ENCODE measurements around the gene HPGDS. TPM values are rescaled to one million over a fixed set of nuclear protein-coding genes. Genes with fewer than 3 reads are reported as not detected.
"Not testable (repeated sequence)": the region's sequence is repeated elsewhere in the genome, so short reads cannot be mapped to it uniquely, and the experiment has no call there.

Gene HPGDS
- total RNA-seq, 1 experiment from 2014 or later, result not detected

- no peak for DNase-seq (ENCODE audit: low read depth)
These were observed 15.0 kb upstream of the HPGDS start for GRCh38 chr4:94357624-94358023.

DNA sequence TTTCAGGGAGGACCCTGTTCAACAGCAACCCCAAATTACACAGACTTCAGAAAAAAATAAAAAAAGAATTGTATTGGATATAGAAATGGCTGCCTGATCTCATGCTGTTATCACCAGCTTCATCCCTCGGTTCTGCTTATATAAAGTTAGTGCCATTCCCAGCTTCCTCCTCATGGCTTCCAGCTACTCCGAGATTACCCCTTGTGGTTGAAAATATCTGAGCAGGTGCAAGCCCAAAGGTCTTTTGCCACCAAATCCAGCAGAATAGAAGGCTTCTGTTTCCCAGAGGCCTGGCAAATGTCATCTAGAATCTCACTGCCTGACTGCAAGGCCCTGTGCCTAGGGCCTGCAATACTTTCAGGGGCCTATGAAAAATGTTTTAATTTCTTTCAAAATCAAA lies 13.8 kb upstream of the HPGDS start:
- DNase-seq (ENCODE audit: low read depth), result no peak

GRCh38 chr4:94354474-94354896 lies 11.8 kb upstream of the HPGDS start:
- no peak for DNase-seq (ENCODE audit: low read depth)

- no peak for DNase-seq (ENCODE audit: low read depth)
These were observed 10.4 kb upstream of the HPGDS start for GRCh38 chr4:94352996-94353395.

- DNase-seq (ENCODE audit: low read depth), result no peak
These were observed 9.5 kb upstream of the HPGDS start for GRCh38 chr4:94352163-94352562.

DNA sequence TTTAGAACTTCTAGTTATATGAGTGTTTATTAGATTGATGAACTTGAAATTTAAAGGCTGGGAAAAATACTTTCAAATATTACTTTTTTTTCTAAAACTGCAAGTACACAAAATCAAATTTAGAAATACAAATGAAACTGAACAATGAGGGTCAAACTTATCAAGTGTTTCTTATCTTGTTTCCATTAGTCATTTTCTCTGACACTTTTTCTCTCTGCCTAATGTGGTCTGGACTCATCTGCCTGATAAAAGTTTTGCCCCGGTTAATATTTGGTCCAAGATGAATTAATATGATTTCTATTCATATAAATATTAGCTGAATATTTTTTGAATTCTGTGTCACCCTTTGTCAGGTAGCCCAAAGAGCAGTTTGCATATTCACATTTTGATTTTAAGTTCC lies 8.7 kb upstream of the HPGDS start:
- no peak for DNase-seq (ENCODE audit: low read depth)

DNA sequence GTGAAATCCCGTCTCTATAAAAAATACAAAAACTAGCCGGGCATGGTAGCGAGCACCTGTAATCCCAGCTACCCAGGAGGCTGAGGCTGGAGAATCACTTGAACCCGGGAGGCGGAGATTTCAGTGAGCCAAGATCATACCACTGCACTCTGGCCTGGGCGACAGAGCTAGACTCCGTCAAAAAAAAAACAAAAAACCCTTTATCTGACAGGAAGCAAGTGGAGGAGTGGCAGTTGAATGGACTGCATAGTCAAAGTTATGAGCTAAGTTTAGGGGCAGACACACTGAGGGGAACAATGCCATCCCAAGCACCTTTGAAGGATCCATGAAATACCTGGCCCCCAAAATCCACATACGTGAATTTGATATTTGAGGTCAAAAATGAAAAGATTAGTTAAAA lies 7.5 kb upstream of the HPGDS start:
- no peak for DNase-seq (ENCODE audit: low read depth)

DNA sequence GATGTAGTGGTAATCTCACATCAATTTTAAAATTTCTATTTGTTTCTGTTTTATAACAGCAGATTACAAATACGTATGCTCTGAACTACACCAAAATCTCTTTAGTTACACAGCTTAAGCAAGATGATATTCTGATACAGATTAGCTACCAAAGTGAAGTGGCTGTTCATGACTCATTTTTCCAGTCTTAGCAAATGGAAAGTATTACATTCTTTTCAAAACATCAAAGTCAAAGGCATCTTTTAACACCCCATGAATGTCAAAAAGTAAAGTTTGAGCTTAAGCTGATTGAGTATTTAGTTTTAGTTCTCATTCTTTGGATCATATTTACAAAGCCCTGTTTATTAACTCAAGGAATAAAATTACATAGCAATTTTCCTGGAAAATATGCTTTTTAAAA lies 6.6 kb upstream of the HPGDS start:
- no peak for DNase-seq (ENCODE audit: low read depth)

DNA sequence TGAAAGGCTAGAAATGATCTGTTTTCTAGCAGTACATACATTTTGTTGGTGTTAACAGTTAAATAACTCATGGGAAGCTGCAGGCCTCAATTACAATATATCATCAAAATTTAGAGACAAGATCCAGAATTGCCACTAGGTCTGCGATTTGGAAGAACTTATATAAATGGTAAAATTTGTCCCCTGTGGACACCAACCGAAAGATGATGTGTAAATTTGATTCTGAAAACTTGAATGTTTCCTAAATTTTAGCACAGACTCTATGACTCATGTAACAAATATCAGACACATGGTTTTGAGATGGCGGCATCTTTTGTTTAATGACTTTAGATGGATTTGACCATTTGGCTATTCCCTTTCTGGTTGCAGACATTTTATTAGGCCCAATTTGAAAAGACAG lies 6.0 kb upstream of the HPGDS start:
- no peak for DNase-seq (ENCODE audit: low read depth)

- no peak for DNase-seq (ENCODE audit: low read depth)
These were observed 3.9 kb upstream of the HPGDS start for GRCh38 chr4:94346541-94346940.

DNA sequence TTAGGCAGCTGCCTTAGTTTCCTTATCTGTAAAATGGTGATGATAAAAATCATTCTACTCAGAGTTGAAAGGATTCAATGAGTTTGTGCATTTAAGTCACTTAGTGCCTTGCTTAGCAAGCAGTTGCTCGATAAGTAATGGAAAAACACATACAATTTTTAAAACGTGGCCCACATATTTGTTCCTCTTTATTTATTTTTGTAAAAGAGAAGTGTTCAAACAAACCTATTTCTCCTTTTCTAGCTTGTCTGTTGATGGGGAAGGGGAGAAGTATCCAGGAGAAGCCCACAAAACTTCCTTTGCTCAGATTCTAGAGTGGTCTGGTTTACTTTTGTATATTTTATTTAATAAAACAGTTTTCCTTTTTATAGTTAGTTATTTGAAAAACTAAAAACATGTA lies 3.3 kb upstream of the HPGDS start:
- DNase-seq (ENCODE audit: low read depth), result no peak

- DNase-seq (ENCODE audit: low read depth), result no peak
These were observed 2.6 kb upstream of the HPGDS start for GRCh38 chr4:94345266-94345665.

GRCh38 chr4:94344457-94344856 lies 1.8 kb upstream of the HPGDS start:
- DNase-seq (ENCODE audit: low read depth), result no peak

GRCh38 chr4:94341481-94342370 lies 910 bp downstream of the HPGDS start:
- no peak for DNase-seq (ENCODE audit: low read depth)

DNA sequence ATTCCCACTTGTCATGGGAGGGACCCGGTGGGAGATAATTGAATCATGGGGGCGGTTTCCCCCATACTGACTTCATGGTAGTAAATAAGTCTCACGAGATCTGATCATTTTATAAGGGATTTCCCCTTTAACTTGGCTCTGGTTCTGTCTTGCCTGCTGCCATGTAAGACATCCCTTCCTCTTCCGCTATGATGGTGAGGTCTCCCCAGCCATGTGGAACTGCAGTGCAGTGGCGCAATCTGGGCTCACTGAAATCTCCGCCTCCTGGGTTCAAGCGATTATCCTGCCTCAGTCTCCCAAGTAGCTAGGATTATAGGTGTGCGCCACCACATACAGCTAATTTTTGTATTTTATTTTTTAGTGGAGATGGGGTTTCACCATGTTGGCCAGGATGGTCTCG lies 2.9 kb downstream of the HPGDS start:
- DNase-seq (ENCODE audit: low read depth), result no peak

- DNase-seq (ENCODE audit: low read depth), result no peak
These were observed 3.8 kb downstream of the HPGDS start for GRCh38 chr4:94338681-94339351.

GRCh38 chr4:94336791-94337190 lies 5.8 kb downstream of the HPGDS start:
- not testable (repeated sequence) for DNase-seq (ENCODE audit: low read depth)

- no peak for DNase-seq (ENCODE audit: low read depth)
These were observed 6.3 kb downstream of the HPGDS start for GRCh38 chr4:94336303-94336702.

GRCh38 chr4:94334962-94335361 lies 7.7 kb downstream of the HPGDS start:
- no peak for DNase-seq (ENCODE audit: low read depth)

DNA sequence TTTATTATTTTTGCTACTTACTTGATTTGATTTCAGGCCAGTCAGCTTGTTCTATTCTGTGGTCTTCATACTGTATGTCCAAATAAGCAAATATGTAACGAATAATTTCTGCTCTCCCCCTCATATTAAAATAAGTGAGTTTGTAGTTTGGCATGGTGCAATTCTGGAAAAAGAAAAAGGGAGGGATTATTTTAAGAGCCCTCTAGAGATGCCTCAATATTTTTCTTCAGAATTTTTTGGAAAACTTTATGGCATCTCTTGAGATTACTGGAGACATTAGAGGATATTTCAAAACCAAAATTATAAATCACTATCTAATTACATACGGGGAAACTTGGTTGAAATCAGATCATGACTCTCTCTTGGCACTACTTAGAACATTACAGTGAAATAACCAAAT lies 8.2 kb downstream of the HPGDS start:
- no peak for DNase-seq (ENCODE audit: low read depth)

- no peak for DNase-seq (ENCODE audit: low read depth)
These were observed 8.8 kb downstream of the HPGDS start for GRCh38 chr4:94333866-94334265.

GRCh38 chr4:94332983-94333590 lies 9.5 kb downstream of the HPGDS start:
- no peak for DNase-seq (ENCODE audit: low read depth)

DNA sequence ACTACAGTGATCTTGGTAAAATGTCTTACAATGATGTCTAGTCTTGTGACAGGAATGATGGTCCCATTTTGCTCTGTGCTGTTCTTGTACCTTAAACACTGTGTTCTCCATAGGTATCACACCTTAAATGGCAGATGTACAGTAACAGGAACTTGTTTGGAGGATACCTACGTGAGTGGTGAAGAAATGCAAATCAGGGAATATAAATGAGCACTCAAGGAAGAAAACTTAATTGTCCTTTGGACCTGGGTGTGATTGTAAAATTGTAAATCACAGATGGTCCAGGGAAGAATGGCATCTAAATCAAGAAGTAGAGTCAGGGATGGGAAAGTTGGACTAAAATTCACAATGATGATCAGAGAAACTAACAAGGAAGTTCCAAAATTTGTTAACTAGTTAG lies 12.7 kb downstream of the HPGDS start:
- no peak for DNase-seq (ENCODE audit: low read depth)
